H1 (cell line): Measurements from ENCODE around the gene CCDC159. TPM values are rescaled to one million over a fixed set of nuclear protein-coding genes. Genes with fewer than 3 reads are reported as not detected.

Experiments
- CTCF ChIA-PET: fragments of 300-600 bp; sonication (Branson Sonifier 250); formaldehyde crosslinking; loops from one replicate; lab custom pipeline; 2021; ENCODE audit not compliant: partially characterized antibody; lab: Charles Lee
- POLR2A ChIA-PET: fragments of 300-600 bp; sonication (Branson Sonifier 250); formaldehyde crosslinking; loops from one replicate; lab custom pipeline; 2021; ENCODE audit warnings: inconsistent platforms; ENCODE audit not compliant: partially characterized antibody; lab: Charles Lee
- DNase-seq, 2 experiments: peaks; one replicate each; pipeline versions ENCODE4 v3.0.0 to v3.0.0-alpha.2; 2010 to 2022; ENCODE audit warnings: low spot score in 2 of 2, low read depth in 1 of 2, mixed read lengths in 1 of 2
- FAIRE-seq: peaks from 2 replicates; lab custom pipeline; 2011; peaks lifted over from hg19 to GRCh38; lab: Jason Lieb, UNC
- H2AFZ ChIP-seq: 2 replicates; pipeline ENCODE4 v1.8.1; 2012; ENCODE audit warnings: low read length, inconsistent platforms
- H2AK5ac ChIP-seq: 2 replicates; pipeline ENCODE4 v1.6.1; 2013; ENCODE audit warnings: low read depth, low read length
- H2BK120ac ChIP-seq: replicated peaks from 2 replicates; pipeline ENCODE3; 2013; ENCODE audit warnings: low read depth, low read length, inconsistent platforms
- H2BK12ac ChIP-seq: 2 replicates; pipeline ENCODE4 v1.6.1; 2013; ENCODE audit warnings: low read depth, low read length
- H2BK15ac ChIP-seq: 2 replicates; pipeline ENCODE4 v1.6.1; 2013; ENCODE audit warnings: low read length
- H2BK20ac ChIP-seq: 2 replicates; pipeline ENCODE4 v1.6.1; 2013; ENCODE audit warnings: low read length
- H2BK5ac ChIP-seq: 2 replicates; pipeline ENCODE4 v1.6.1; 2013; ENCODE audit warnings: low read depth, low read length
- H3K14ac ChIP-seq: 2 replicates; pipeline ENCODE4 v1.6.1; 2013; ENCODE audit warnings: inconsistent platforms; ENCODE audit not compliant: insufficient read length
- H3K18ac ChIP-seq: 2 replicates; pipeline ENCODE4 v1.6.1; 2013; ENCODE audit warnings: low read length; ENCODE audit errors: extremely low read depth
- H3K23ac ChIP-seq: 2 replicates; pipeline ENCODE4 v1.6.1; 2013; ENCODE audit warnings: inconsistent platforms; ENCODE audit not compliant: insufficient read length
- H3K23me2 ChIP-seq: 2 replicates; pipeline ENCODE4 v1.6.1; 2013; ENCODE audit warnings: low read depth, low read length
- H3K27ac ChIP-seq: 2 replicates; pipeline ENCODE4 v1.6.1; 2011; ENCODE audit warnings: low read depth, low read length, inconsistent platforms
- H3K27me3 ChIP-seq, 4 experiments: replicated peaks in 1 of 4; 1 replicate in 1 of 4; 2 replicates in 3 of 4; pipeline versions ENCODE4 v1.6.1 to v1.8.1; 2011 to 2013; ENCODE audit warnings: low read length in 3 of 4, mild to moderate bottlenecking in 3 of 4, inconsistent platforms in 2 of 4, mixed read lengths in 2 of 4, moderate library complexity in 1 of 4; ENCODE audit not compliant: control insufficient read depth in 3 of 4, insufficient read depth in 3 of 4; ENCODE audit errors: extremely low read depth in 1 of 4
- H3K36me3 ChIP-seq, 4 experiments: 2 replicates each; pipeline versions ENCODE4 v1.6.1 to v1.8.1; 2011 to 2013; ENCODE audit warnings: mild to moderate bottlenecking in 4 of 4, low read length in 3 of 4, moderate library complexity in 2 of 4, control low read depth in 1 of 4, inconsistent platforms in 1 of 4; ENCODE audit not compliant: insufficient read depth in 4 of 4, control insufficient read depth in 2 of 4
- H3K4ac ChIP-seq: replicated peaks from 2 replicates; pipeline ENCODE3; 2013; ENCODE audit warnings: low read length, low read depth, mixed read lengths, inconsistent platforms; ENCODE audit not compliant: insufficient read length
- H3K4me1 ChIP-seq, 4 experiments: replicated peaks in 1 of 4; 1 replicate in 1 of 4; 2 replicates in 3 of 4; pipeline versions ENCODE4 v1.6.1 to v1.8.1; 2011 to 2013; ENCODE audit warnings: low read length in 3 of 4, inconsistent platforms in 2 of 4, mixed read lengths in 1 of 4; ENCODE audit not compliant: insufficient read depth in 4 of 4, control insufficient read depth in 3 of 4
- H3K4me2 ChIP-seq, 2 experiments: 2 replicates each; pipeline versions ENCODE4 v1.6.1 to v1.8.1; 2011 to 2013; ENCODE audit warnings: low read depth in 2 of 2, low read length in 2 of 2, control low read depth in 1 of 2, inconsistent platforms in 1 of 2, mild to moderate bottlenecking in 1 of 2; ENCODE audit not compliant: insufficient read depth in 1 of 2
- H3K4me3 ChIP-seq, 4 experiments: fragments of 200-600, 300-600 bp in 1 of 4; sonication (generic), shearing (Covaris generic), sonication (Bioruptor Twin) in 1 of 4; 2 replicates each; pipeline versions ENCODE4 v1.5.1 to v1.8.1; 2011 to 2016; ENCODE audit warnings: low read length in 4 of 4, low read depth in 3 of 4, control low read depth in 2 of 4, inconsistent platforms in 2 of 4, mild to moderate bottlenecking in 2 of 4, mixed read lengths in 1 of 4, moderate library complexity in 1 of 4; ENCODE audit not compliant: insufficient read depth in 2 of 4; ENCODE audit errors: extremely low read depth in 1 of 4
- H3K56ac ChIP-seq: replicated peaks from 2 replicates; pipeline ENCODE3; 2013; ENCODE audit warnings: low read depth, mild to moderate bottlenecking, mixed read lengths, low read length, inconsistent platforms; ENCODE audit not compliant: insufficient read length
- H3K79me1 ChIP-seq: 2 replicates; pipeline ENCODE4 v1.6.1; 2013; ENCODE audit warnings: low read depth, low read length, control low read depth
- H3K79me2 ChIP-seq, 2 experiments: 2 replicates each; pipeline versions ENCODE4 v1.6.1 to v1.8.1; 2012 to 2013; ENCODE audit warnings: low read length in 2 of 2, mild to moderate bottlenecking in 2 of 2, inconsistent platforms in 1 of 2; ENCODE audit not compliant: insufficient read depth in 2 of 2, control insufficient read depth in 1 of 2
- H3K9ac ChIP-seq, 4 experiments: replicated peaks in 1 of 4; 1 replicate in 1 of 4; 2 replicates in 3 of 4; pipeline versions ENCODE4 v1.6.1 to v1.8.1; 2011 to 2013; ENCODE audit warnings: low read depth in 3 of 4, low read length in 3 of 4, control low read depth in 2 of 4, mild to moderate bottlenecking in 2 of 4, moderate library complexity in 2 of 4, inconsistent platforms in 1 of 4; ENCODE audit errors: extremely low read depth in 1 of 4
- H3K9me3 ChIP-seq, 2 experiments: 2 replicates each; pipeline versions ENCODE4 v1.6.1 to v1.8.1; 2012 to 2013; ENCODE audit warnings: mild to moderate bottlenecking in 2 of 2, moderate library complexity in 2 of 2, control low read depth in 1 of 2, inconsistent platforms in 1 of 2, low read depth in 1 of 2, low read length in 1 of 2, mixed read lengths in 1 of 2; ENCODE audit not compliant: insufficient read depth in 2 of 2
- H4K20me1 ChIP-seq, 2 experiments: replicated peaks in 1 of 2; 2 replicates each; pipeline versions ENCODE3 to v1.8.1; 2011 to 2013; ENCODE audit warnings: inconsistent platforms in 2 of 2, low read length in 2 of 2, mild to moderate bottlenecking in 1 of 2; ENCODE audit not compliant: insufficient read depth in 2 of 2, control insufficient read depth in 1 of 2
- H4K5ac ChIP-seq: 2 replicates; pipeline ENCODE4 v1.6.1; 2013; ENCODE audit warnings: low read length, low read depth, mixed read lengths, inconsistent platforms; ENCODE audit not compliant: insufficient read length
- H4K8ac ChIP-seq: 2 replicates; pipeline ENCODE4 v1.8.0; 2013; ENCODE audit warnings: mild to moderate bottlenecking, moderate library complexity, low read length, inconsistent platforms; ENCODE audit not compliant: insufficient read depth; ENCODE audit errors: extremely low read depth
- H4K91ac ChIP-seq: replicated peaks from 2 replicates; pipeline ENCODE3; 2013; ENCODE audit warnings: low read length, mixed read lengths, inconsistent platforms; ENCODE audit not compliant: insufficient read length
- CBX5 ChIP-seq: fragments of 300-800, 300-1000 bp; sonication (generic); IDR thresholded peaks from 2 replicates; pipeline ENCODE4 v1.7.1; 2016; ENCODE audit warnings: antibody characterized with exemption, low read length, low read depth
- EP300 ChIP-seq, 2 experiments: IDR thresholded peaks; 1 replicate in 1 of 2; 2 replicates in 1 of 2; pipeline ENCODE4 v1.6.1; 2011 to 2012; ENCODE audit warnings: low read depth in 2 of 2, low read length in 2 of 2, mild to moderate bottlenecking in 2 of 2, borderline replicate concordance in 1 of 2, inconsistent platforms in 1 of 2, moderate library complexity in 1 of 2
- GTF2F1 ChIP-seq: IDR thresholded peaks from 2 replicates; pipeline ENCODE4 v1.6.1; 2012; ENCODE audit warnings: low read depth, low read length, improper control_type of control experiment, borderline replicate concordance
- HDAC2 ChIP-seq, 2 experiments: fragments of 300-600 bp in 1 of 2; sonication (generic) in 1 of 2; IDR thresholded peaks; 2 replicates each; pipeline ENCODE4 v1.6.1; 2011 to 2012; ENCODE audit warnings: low read depth in 2 of 2, low read length in 2 of 2, mild to moderate bottlenecking in 2 of 2, moderate library complexity in 2 of 2, borderline replicate concordance in 1 of 2, inconsistent platforms in 1 of 2
- KDM1A ChIP-seq: fragments of 200-600, 300-600 bp; sonication (generic); IDR thresholded peaks from 2 replicates; pipeline ENCODE4 v1.7.1; 2016; ENCODE audit warnings: mild to moderate bottlenecking, low read length, borderline replicate concordance
- RBBP5 ChIP-seq: IDR thresholded peaks from 2 replicates; pipeline ENCODE4 v1.7.1; 2012; ENCODE audit warnings: low read depth, mild to moderate bottlenecking, inconsistent platforms, low read length, moderate library complexity, borderline replicate concordance
- SUZ12 ChIP-seq: fragments of 200-600 bp; sonication (generic); IDR thresholded peaks from 2 replicates; pipeline ENCODE4 v1.6.1; 2012; ENCODE audit warnings: mild to moderate bottlenecking, inconsistent platforms, low read length, moderate library complexity, mixed read lengths
- TAF7 ChIP-seq: optimal IDR thresholded peaks from 2 replicates; pipeline ENCODE3; 2011; ENCODE audit warnings: low read depth, mild to moderate bottlenecking, inconsistent platforms, low read length, moderate library complexity, borderline replicate concordance
- YY1 ChIP-seq: IDR thresholded peaks from 2 replicates; pipeline ENCODE4 v1.6.1; 2011; ENCODE audit warnings: low read depth, mild to moderate bottlenecking, low read length
- WGBS, 2 experiments: shearing (Covaris generic) in 1 of 2; methylation state at CpG; one replicate each; pipeline versions ENCODE4 v1.1.6 to v1.1.7; 2013 to 2015; ENCODE audit warnings: low lambda C conversion rate in 2 of 2, mixed read lengths in 2 of 2, inconsistent platforms in 1 of 2, low coverage in 1 of 2, missing lambda C conversion rate in 1 of 2; ENCODE audit not compliant: insufficient replicate concordance in 2 of 2, insufficient coverage in 1 of 2, insufficient read length in 1 of 2; ENCODE audit errors: extremely low coverage in 1 of 2, missing lambda C conversion rate in 1 of 2; 5-methylcytosine and 5-hydroxymethylcytosine counted together
- polyA plus RNA-seq, 7 experiments: library from polyadenylated mRNA; depleted of rRNA in 3 of 7; stranded (reverse) in 5 of 7; unstranded in 2 of 7; fragments of >200 nt in 5 of 7; fragments of 200-250 nt in 2 of 7; gene quantifications; 1 replicate in 5 of 7; 2 replicates in 1 of 7; 4 replicates in 1 of 7; pipeline versions ENCODE4 v1.2.1 to v1.2.3, GENCODE V29; 2011 to 2013; ENCODE audit warnings: missing spikeins in 2 of 7, mixed read lengths in 2 of 7
- total RNA-seq: library from RNA; stranded (reverse); fragmentation: NEBNext Ultra II Directional; extraction: Animal tissue kit (Norgen Biotek cat#: 25700); gene quantifications from 2 replicates; pipeline ENCODE4 v1.2.1, GENCODE V29; 2021
- TF ChIP-seq, protein P1 (sequence below): IDR thresholded peaks from 2 replicates; pipeline ENCODE4 v1.6.1; 2011; ENCODE audit warnings: low read depth, mild to moderate bottlenecking, low read length; ENCODE audit not compliant: insufficient read depth
- TF ChIP-seq, protein P2 (sequence below): IDR thresholded peaks from 2 replicates; pipeline ENCODE4 v1.6.1; 2012; ENCODE audit warnings: inconsistent platforms

The CCDC159 gene
- total and polyA plus RNA-seq, 2 of the 8 experiments (the other 6 are each of a cell fraction or from before 2014, with no cell fraction given): 4.0 to 5.4 TPM

DNA sequence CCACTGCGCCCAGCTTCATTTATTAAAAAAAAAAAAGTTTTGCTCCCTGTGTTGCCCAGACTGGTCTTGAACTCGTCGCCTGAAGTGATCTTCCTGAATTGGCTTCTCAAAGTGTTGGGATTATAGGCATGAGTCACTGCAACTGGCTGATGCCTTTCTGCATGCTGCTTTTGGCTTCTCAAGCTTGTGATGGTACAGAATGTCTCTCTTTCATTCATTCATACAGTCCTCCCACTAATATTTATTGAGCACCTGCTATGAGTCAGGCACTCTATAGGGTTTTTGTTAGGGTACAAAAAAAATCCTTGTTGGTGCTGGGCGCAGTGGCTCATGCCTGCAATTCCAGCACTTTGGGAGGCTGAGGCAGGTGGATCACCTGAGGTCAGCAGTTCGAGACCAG is 41.4 kb upstream of the CCDC159 start:
- 83% methylated on average over 5 of the region's 5 CpGs; no CpG with 5 or more reads in 1 of the 2 experiments for WGBS, 2 experiments
- no peak overlapping the region for H2BK5ac ChIP-seq
- H3K9me3 ChIP-seq: no peaks in the 10 kb centered on the region
- no peak overlapping the region for H3K4me2 ChIP-seq
- H3K14ac ChIP-seq: no peak overlapping the region
- DNase-seq: no peak
- no peak overlapping the region for H4K5ac ChIP-seq
- no peak overlapping the region for H3K18ac ChIP-seq
- H3K4me1 ChIP-seq: no peaks in the 10 kb centered on the region
- FAIRE-seq: no peak
- H3K79me1 ChIP-seq: no peaks in the 10 kb centered on the region
- no peak overlapping the region for H2BK15ac ChIP-seq
- no peak overlapping the region for H2AFZ ChIP-seq
- POLR2A ChIA-PET: no interaction called here
- no peak overlapping the region for H3K56ac ChIP-seq
- H4K91ac ChIP-seq: no peak overlapping the region
- CTCF ChIA-PET: interaction anchor here (1.1 to 2.1 kb wide), 4 partner anchors 9 to 77 kb away, joined by 4 to 6 read pairs (median 4); partner anchors contain the start of gene TSPAN16
- no peak overlapping the region for H3K23ac ChIP-seq
- H3K79me2 ChIP-seq: no peaks in the 10 kb centered on the region
- H3K36me3 ChIP-seq: no peaks in the 10 kb centered on the region
- no peak overlapping the region for H2AK5ac ChIP-seq
- H2BK120ac ChIP-seq: no peak overlapping the region
- no peaks in the 10 kb centered on the region for H4K20me1 ChIP-seq
- no peaks in the 10 kb centered on the region for H3K23me2 ChIP-seq
- no peak overlapping the region for H2BK20ac ChIP-seq
- no peak overlapping the region for H2BK12ac ChIP-seq
- H4K8ac ChIP-seq: no peak overlapping the region
- no peak overlapping the region for H3K27ac ChIP-seq
- no peak overlapping the region for H3K9ac ChIP-seq
- H3K4ac ChIP-seq: no peak overlapping the region
- no peaks in the 10 kb centered on the region for H3K27me3 ChIP-seq
- H3K4me3 ChIP-seq: no peak overlapping the region
- no peak for TF ChIP-seq YY1
- TF ChIP-seq, protein P1, sequence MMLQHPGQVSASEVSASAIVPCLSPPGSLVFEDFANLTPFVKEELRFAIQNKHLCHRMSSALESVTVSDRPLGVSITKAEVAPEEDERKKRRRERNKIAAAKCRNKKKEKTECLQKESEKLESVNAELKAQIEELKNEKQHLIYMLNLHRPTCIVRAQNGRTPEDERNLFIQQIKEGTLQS: no peak
- TF ChIP-seq SUZ12: no peak
- no peak for TF ChIP-seq CBX5
- TF ChIP-seq RBBP5: no peak
- no peak for TF ChIP-seq TAF7
- no peak for TF ChIP-seq HDAC2 (IDR thresholded peaks at IDR 0.05; ENCODE audit: borderline replicate concordance in 1 of 2, low read depth in 2 of 2, low read length in 2 of 2)
- no peak for TF ChIP-seq EP300 (IDR thresholded peaks at IDR 0.05; ENCODE audit: borderline replicate concordance in 1 of 2, low read depth in 2 of 2, low read length in 2 of 2)
- TF ChIP-seq KDM1A: no peak
- TF ChIP-seq, protein P2, sequence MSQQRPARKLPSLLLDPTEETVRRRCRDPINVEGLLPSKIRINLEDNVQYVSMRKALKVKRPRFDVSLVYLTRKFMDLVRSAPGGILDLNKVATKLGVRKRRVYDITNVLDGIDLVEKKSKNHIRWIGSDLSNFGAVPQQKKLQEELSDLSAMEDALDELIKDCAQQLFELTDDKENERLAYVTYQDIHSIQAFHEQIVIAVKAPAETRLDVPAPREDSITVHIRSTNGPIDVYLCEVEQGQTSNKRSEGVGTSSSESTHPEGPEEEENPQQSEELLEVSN: no peak
- no peak for TF ChIP-seq GTF2F1
